Liver (tissue), 3 donors: Measurements from ENCODE around the gene SBF2.

Experiments used
- ATF3 ChIP-seq: IDR thresholded peaks from 2 replicates; pipeline ENCODE4 v1.6.1; 2016; ENCODE audit warnings: antibody characterized with exemption
- CTCF ChIP-seq: fragments of 150-350 bp; IDR thresholded peaks from 2 replicates; pipeline ENCODE4 v1.5.1; 2017; ENCODE audit warnings: improper control_type of control experiment, low read depth, low read length; ENCODE audit not compliant: missing input control
- EGR1 ChIP-seq, 2 donors: IDR thresholded peaks; 2 replicates each; pipeline ENCODE4 v1.6.1; 2016 to 2018; ENCODE audit warnings: antibody characterized with exemption in 2 of 2, low read depth in 2 of 2
- JUND ChIP-seq, 2 donors: IDR thresholded peaks; 2 replicates each; pipeline ENCODE4 v1.6.1; 2016; ENCODE audit warnings: antibody characterized with exemption in 2 of 2
- MAX ChIP-seq: IDR thresholded peaks from 2 replicates; pipeline ENCODE4 v1.6.1; 2016; ENCODE audit warnings: antibody characterized with exemption
- RAD21 ChIP-seq, 2 donors: IDR thresholded peaks; 2 replicates each; pipeline ENCODE4 v1.6.1; 2016; ENCODE audit warnings: antibody characterized with exemption in 2 of 2, mild to moderate bottlenecking in 2 of 2
- REST ChIP-seq: IDR thresholded peaks from 2 replicates; pipeline ENCODE4 v1.6.1; 2016; ENCODE audit warnings: antibody characterized with exemption, mild to moderate bottlenecking
- SP1 ChIP-seq: IDR thresholded peaks from 2 replicates; pipeline ENCODE4 v1.6.1; 2018; ENCODE audit warnings: antibody characterized with exemption, mild to moderate bottlenecking
- YY1 ChIP-seq: IDR thresholded peaks from 2 replicates; pipeline ENCODE4 v1.6.1; 2016; ENCODE audit warnings: antibody characterized with exemption, mild to moderate bottlenecking
- donor health status: healthy.
- donor health status: healthy.

- TF ChIP-seq CTCF = no peak
- TF ChIP-seq YY1 = no peak
- TF ChIP-seq RAD21 (IDR thresholded peaks at IDR 0.05) = no peak
- no peak for TF ChIP-seq MAX
- no peak for TF ChIP-seq JUND (IDR thresholded peaks at IDR 0.05)
- TF ChIP-seq EGR1 (IDR thresholded peaks at IDR 0.05; ENCODE audit: low read depth in 2 of 2) = no peak
- no peak for TF ChIP-seq ATF3
- TF ChIP-seq SP1 = no peak
- TF ChIP-seq REST = no peak
Observed at GRCh38 chr11:9855579-9856287, 438.3 kb downstream of the SBF2 start.
